Bronchial smooth muscle cell (primary cell): ENCODE measurements around the gene SGO1. TPM values are rescaled to one million over a fixed set of nuclear protein-coding genes. Genes with fewer than 3 reads are reported as not detected.

ENCODE experiments used
- total RNA-seq: library from RNA; depleted of rRNA; stranded (reverse); fragments of >200 nt; gene quantifications from 2 replicates; pipeline ENCODE4 v1.2.1, GENCODE V29; 2014

SGO1 gene
- total RNA-seq: 0.17 and 1.1 TPM in 2 replicates

DNA sequence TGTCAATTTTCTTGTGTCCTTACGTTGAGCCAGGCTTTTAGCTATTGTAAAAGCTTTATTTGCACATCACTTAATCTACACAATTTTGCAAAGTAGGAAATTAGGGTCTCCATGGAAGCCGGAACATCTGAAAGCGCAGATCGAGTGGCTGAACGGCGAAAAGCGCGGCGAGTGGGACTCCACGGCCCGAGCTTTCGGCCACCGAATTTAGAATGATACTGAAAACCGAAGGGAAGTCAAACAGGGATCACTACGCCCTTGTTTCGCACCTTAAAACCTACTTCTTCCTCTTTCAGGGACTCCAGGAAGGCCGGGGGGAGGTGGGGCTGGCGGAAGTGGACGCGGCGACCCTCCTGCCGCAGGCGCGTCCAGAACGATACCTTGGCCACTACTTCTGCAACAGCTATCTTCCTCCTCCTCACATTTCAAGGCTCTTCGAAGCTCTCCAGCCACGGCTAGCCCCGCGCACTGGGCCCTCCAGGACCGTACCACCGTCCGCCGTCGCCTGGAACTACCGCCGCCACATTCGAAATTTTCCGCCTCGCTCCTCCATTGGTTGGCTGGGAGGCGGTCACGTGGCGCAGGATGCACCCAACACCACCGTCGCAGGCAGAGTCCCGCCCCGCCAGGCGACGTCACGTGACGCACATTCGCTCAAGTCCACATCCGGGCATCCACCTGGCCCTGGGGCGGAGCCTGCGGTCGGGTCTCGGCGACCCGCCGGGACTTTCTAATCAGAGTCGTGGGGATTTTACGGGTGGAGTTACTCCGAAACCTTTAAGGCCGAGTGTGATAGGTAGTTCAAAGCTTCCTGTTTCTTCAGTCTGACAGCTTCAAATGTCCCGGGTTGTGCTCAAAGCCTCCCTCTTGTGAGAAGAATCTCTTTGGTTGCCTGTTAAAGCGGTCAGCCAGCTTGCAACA lies at the start of gene SGO1:
TSS of gene SGO1 (minus strand) at position 528 of the 921 bp plus-strand sequence. CDS start 2,179 bp downstream, outside the sequence.

Other genes with a start within 250 kb of the SGO1 start
- gene RAB5A, start 239.1 kb downstream of the SGO1 start, total RNA-seq: 20.3 and 33.9 TPM in 2 replicates
- not detected in 2 replicates for gene PP2D1, start 173.9 kb downstream of the SGO1 start, total RNA-seq
- gene KAT2B, start 145.8 kb downstream of the SGO1 start, total RNA-seq: 8.7 and 9.1 TPM in 2 replicates